Measurements from ENCODE around the gene POLK.
A peak's percentile ranks its signal among the peaks of the same experiment; 100 is the strongest.

POLK gene

GRCh38 chr5:75611311-75612225 is 99.9 kb downstream of the POLK start, which contains the start of gene ANKDD1B:
Gene ANKDD1B, plus strand, starts transcription at chr5:75611453. Its CDS starts 182 bp downstream, at chr5:75611635.
- peak; percentile 84 for DNase-seq

DNA sequence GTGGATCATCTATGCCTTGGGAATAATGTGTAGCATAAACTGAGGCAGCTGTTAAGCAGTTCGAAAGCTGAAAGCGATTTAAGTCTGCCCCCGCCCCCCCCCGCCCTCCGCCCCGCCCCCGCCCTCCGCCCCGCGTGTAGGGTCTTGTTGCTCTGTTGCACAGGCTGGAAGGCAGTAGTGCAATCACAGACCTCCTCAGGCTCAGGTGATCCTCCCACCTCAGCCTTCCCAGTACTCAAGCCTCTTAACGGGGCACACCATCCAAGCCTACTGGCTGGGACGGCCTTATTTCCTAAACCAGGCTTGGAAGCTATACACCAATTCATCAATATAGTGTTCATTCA is 100.5 kb downstream of the POLK start:
- DNase-seq = no peak

DNA sequence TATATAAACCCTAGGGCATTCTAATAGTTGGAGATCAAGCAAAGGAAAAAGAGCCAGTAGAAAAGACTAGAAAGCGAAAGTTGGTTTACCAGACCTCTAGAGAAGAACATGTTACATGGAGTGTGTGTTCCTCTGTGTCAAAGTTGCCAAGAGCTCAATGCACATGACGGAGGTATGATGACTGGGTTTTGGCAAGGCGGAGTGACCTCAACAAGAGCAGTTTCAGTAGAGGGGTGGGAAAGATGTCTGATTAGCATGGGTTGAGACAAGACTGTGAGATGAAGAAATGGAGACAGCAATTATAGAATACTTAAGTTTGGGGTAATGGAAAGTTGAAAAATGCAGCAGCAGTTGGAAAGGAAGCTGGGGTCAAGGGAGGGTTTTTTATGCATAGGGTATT is 101.2 kb downstream of the POLK start:
- no peak for DNase-seq

DNA sequence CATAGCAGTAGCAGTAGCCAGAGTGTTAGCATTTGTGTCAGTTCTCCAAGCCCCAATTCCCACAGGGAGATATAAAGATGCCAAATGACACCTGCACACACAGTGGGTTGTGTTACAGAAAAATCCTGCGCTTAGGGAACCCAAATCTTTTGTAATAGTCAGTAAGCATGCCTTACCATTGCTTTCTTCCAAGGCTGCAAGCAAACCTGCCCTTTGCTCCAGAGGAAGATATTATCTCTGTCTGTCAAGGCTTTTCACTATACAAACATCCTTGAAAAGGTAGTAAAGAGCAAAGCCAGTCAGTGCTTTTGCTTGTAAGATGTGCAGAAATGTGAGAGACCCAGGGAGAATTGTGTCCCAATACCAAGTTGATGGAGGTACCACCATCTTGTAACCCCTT is 102.5 kb downstream of the POLK start:
- no peak for DNase-seq

GRCh38 chr5:75616371-75616881 is 104.7 kb downstream of the POLK start:
- no peak for DNase-seq

GRCh38 chr5:75616971-75617621 is 105.4 kb downstream of the POLK start:
- DNase-seq = no peak

DNA sequence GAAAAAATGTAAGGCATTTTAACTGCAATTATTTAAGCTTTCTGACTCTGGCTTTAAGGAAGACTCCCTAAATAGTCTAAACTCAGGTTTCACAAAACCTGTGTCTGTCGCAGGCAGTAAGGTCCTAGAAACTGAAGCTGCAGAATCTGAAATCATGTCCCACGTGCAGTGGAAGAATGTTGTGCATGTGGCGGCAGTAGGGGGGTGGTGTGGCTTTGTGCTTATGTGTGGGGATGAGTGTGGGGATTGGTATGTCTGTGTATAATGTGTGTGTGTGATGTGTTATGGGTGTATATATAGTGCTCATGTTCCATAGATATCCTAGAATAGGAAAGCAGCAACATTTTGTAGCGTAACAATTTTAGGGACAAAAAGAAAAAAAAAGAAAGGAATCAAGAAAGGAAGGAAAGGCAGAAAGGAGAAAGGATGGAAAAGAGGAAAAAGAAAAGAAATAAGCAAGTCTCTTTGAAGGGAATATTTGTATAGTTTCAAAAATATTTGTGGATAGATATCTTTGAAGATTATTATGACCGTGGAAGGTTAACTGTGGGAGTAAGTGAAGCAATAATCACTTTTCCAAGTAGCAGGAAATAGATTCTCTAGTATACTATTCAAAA is 106.2 kb downstream of the POLK start:
- DNase-seq = no peak

DNA sequence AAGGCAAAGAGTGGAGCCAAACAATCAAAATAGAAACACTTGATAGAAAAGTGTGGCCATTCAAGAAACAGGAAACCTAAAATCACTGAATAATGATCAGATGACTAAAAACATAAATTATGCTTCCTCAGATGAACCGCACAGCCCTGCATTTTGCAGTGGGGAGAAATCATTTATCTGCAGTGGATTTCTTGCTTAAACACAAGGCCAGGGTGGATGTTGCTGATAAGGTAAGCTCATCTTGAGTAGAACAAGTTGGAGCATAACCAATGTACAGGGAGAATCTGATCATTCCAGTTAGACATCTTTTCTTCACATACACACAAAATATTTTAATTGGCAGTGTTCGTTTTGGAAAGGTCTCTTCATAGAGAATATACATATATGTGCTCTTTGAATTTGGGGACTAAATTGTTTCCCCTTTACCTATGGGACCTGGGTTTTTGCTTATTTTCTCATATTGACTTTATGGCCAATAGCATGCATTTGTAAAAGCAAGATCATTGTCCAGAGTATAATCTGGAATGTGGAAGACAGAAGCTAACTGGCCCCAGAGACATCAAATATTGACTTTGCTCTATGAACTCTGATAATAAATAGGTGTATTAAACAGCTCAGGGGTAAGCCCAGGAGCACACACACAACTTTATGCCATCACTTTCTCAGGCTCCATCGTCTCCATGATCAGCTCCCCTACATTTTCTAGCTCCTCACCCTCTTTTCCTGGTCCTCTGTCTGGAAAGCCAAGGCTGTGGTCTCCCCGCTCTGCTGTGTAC is 108.7 kb downstream of the POLK start:
- no peak for DNase-seq

- DNase-seq = no peak
Observed at GRCh38 chr5:75622564-75622963, 110.9 kb downstream of the POLK start.

DNA sequence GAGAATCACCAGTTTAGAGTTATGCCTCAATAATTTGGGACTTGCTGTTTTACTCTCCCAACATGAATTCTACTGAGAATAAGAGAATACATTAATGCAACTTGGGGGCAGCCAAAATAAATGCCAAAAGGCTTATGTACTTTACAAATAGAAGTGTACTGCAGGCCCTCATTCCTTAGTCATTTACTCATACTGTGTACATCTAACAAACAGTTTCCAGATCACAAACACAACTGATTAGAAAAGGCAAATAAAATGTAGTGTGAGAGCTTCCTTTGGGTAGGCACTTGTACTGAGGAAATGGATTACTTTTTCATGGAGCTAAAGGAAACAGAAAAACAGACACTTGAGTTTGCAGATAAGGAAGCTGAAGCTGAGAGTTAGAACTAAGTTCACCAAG is 112.2 kb downstream of the POLK start:
- DNase-seq = no peak

DNA sequence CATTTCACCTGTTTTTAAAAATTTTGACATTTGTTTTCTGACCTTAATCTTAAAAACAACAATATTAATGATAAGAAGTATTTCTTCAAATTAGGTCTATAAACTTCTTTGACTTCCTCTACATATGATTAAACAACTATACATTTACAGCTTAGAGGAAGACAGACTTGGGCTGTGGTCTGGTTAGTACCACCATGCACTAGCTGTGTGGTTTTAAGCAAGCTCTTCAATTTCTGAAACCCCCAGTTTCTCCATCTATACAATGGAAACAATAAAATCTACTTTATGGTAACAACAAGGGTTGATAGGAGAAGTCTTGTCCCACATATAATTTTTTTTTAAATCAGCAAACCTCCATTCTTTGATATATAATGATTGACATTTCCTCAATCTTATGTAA is 115.3 kb downstream of the POLK start:
- no peak for DNase-seq

DNA sequence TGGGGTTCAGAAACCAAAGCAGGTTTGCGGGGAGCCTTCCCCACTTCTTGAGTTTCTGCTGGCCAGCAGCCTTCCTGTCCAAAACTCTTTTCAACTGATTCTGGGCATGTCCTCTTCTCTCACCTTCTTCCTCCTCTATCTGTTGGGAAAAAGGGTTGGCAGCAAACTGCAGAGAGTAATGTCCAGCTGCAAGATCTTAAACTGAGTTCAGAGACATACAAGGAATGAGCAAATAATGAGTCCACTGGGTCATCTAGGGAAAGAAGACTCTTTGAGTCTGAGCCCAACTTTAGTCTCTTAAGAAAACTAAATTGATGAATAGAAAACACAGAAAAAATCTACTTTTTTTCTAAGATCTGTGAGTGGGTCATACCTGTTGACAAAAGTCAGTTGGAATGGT is 116.1 kb downstream of the POLK start:
- DNase-seq = no peak

- no peak for DNase-seq
Observed at GRCh38 chr5:75630875-75631274, 119.2 kb downstream of the POLK start.

DNA sequence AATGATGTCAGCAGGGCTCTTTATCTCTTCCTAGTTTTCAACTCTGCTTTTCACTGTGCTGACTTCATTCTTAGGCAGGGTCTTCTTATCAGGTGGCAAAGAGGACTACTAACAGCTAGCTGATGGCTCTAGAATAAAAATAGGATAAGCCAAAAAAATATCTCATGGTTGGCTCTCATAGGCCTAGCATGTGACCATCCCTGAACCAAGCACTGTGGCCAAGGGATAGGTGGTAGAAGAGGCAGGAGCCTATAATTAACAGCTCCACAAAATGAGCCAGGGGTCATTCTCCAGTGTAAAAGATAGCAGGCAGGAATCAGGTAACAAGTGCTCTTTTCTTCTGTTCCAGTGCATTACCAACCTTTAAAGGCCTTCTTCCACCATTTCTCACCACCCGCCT is 120.6 kb downstream of the POLK start:
- DNase-seq = no peak

DNA sequence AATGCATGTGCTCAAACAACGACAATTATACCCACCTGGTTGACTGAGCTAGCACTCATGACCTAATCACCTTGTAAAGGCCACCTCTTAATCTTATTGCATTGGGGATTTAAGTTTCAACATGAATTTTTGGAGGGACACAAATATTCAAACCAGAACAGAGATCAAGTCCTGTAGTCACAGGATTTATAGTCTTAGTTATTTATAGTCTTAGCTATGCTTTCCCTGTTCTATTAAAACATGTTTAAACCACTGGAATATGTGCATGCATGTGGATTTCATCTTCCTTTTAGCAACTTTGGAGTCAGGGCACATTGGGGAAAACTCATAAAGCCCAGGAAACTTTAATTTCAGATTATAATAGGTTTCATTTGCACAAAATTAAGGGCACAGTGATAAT is 126.3 kb downstream of the POLK start:
- no peak for DNase-seq

DNA sequence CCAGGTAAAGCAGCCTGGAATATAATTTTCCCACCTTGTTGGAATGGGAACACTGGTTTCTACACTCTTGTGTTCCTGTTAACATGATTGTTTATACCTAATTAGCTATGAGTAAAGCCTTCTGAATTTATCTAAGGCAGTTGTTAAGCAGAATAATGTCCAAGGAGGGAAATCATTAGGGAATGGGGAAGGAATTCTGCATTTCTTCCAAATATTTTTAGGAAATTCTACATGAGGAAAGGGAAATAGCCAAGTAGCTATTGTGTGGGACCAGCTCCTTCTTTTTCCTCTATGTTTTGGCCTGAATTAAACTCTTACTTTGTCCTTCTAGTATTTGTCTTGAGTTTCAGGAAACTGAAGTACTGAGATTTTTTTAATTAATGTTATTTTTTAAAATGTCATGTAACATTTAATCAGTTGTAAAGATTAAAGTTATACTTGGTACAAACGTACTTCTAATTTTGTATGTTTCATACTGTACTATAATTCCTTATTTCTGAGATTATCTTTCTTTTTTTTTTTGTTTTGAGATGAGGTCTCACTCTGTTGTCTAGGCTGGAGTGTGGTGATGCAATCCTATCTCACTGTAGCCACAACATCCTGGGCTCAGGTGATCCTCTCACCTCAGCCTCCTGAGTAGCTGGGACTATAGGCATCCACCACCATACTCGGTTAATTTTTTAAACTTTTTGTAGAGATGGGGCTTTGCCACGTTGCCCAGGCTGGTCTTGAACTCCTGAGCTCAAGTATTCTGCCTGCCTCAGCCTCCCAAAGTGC is 128.0 kb downstream of the POLK start:
- DNase-seq = no peak

DNA sequence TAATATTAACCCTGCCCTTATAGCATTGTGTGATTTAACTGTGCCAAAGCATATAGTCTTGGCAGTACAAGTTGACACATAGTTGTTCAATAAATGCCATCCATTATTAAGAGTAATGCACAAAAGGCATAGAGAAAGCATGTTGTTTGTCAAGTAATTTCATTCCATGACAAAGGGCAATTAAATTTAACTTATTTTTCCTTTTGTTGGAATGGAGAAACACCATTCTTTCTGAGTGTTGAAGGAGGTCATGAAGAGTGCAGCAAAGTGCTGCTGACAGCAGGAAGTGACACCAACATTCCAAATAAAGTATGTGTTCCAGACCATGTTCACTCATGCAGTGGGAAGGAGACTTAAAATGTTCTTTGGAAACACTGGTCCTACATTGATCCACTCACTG is 128.7 kb downstream of the POLK start:
- no peak for DNase-seq

DNA sequence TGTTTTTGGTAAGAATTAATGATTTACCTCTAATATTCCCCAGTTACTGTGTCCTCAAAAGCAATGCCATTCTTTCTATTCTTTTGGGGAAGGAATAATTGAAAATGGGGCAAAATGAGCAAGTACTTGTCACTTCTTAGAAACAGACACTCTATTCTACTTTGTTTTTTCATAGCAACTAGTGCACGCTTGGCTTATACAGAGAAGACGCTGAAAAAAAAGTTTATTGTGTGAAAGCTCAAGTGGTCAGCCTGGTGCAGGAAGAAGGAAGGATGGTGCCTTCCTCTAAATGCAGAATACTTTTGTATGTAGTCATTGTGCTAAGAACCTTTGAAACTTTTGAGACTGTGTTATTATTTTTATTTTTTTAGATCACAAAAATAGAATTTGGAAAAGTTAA is 129.1 kb downstream of the POLK start:
- DNase-seq = no peak

- DNase-seq = no peak
Observed at GRCh38 chr5:75648712-75649111, 137.0 kb downstream of the POLK start.

Data from retina (tissue), 1 donor.